Stimulated activated CD4-positive, alpha-beta T cell treated with anti-CD3 and anti-CD28 coated beads, TNF-alpha, amount 100 ng/mL, for 1 hour (primary cell): ENCODE measurements around the gene PGAP3.
"Not testable (repeated sequence)": the region's sequence is repeated elsewhere in the genome, so short reads cannot be mapped to it uniquely, and the experiment has no call there.

Experiments used
- DNase-seq, 3 donors: peaks; one replicate each; pipeline ENCODE4 v3.0.0-alpha.2; 2020; ENCODE audit warnings: low read depth in 3 of 3, low spot score in 1 of 3

The PGAP3 gene, protein sequence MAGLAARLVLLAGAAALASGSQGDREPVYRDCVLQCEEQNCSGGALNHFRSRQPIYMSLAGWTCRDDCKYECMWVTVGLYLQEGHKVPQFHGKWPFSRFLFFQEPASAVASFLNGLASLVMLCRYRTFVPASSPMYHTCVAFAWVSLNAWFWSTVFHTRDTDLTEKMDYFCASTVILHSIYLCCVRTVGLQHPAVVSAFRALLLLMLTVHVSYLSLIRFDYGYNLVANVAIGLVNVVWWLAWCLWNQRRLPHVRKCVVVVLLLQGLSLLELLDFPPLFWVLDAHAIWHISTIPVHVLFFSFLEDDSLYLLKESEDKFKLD

GRCh38 chr17:39687546-39688474 lies at the start of gene PGAP3:
Gene PGAP3, minus strand, starts transcription at chr17:39688057. Its CDS starts 43 bp downstream, at chr17:39688014.
- DNase-seq = peak; percentile 45 to 75 (median 57)

- no peak for DNase-seq
These were observed 49.4 kb upstream of the PGAP3 start for GRCh38 chr17:39737206-39737759.

DNA sequence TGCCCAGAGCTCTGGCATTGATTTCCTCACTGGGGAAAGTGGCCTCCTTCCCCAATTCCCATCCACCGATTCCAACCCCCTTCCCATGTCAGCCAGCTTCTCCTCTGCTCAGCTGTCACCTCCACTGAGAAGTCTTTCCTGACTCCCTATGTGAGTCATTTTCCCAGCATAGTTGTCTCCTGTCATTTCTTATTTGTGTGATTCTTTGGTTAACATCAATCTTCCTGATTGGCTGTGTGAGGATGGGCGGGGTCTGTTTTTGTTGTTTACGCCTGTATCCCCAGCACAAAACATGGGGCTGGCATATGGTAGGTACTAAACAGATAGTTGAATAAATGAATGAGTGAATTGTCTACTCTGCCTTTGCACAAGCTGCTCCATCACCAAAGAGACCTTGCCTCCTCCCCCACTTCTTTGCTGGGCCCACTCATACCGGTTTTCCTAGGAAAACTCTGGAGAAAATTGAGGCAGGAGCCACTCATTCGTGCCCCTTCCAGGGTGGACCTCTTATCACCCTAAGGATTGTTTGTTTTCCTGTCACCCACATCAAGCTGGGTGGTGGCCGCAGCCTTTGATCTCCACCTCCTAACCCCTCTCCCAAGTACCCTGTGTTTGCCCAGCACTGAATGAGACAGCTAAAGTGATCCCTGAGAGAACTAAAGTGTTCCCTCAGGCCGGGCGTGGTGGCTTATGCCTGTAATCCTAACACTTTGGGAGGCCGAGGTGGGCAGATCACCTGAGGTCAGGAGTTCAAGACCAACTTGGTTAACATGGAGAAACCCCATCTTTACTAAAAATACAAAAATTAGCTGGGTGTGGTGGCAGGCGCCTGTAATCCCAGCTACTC lies 48.7 kb upstream of the PGAP3 start:
- DNase-seq = no peak

DNA sequence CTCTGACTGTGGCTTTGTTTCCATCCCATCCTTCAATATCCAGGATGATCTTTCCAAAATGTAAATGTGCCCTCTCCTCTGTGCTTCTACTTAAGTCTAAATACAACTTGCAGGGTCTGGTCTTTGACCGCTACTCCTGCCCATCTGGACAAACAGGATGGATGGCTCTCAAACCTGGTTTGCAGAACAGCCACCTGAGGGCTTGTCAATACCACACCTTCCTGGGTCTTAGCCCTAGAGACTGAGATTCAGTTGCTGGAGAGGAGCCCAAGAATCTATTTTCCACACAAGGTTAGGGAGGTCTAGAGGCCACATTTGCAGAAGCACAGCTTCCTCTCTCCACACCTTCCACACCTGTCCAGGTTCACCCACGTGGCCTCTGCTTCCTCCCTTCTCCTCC lies 48.0 kb upstream of the PGAP3 start:
- DNase-seq = no peak

- DNase-seq = no peak
These were observed 44.7 kb upstream of the PGAP3 start for GRCh38 chr17:39732586-39732985.

- peak; percentile 83 to 97 (median 91) for DNase-seq
These were observed 42.5 kb upstream of the PGAP3 start, which contains the start of gene MIEN1 for GRCh38 chr17:39730095-39730921. Gene MIEN1, minus strand, starts transcription at chr17:39730532. Its CDS starts 37 bp downstream, at chr17:39730495.

DNA sequence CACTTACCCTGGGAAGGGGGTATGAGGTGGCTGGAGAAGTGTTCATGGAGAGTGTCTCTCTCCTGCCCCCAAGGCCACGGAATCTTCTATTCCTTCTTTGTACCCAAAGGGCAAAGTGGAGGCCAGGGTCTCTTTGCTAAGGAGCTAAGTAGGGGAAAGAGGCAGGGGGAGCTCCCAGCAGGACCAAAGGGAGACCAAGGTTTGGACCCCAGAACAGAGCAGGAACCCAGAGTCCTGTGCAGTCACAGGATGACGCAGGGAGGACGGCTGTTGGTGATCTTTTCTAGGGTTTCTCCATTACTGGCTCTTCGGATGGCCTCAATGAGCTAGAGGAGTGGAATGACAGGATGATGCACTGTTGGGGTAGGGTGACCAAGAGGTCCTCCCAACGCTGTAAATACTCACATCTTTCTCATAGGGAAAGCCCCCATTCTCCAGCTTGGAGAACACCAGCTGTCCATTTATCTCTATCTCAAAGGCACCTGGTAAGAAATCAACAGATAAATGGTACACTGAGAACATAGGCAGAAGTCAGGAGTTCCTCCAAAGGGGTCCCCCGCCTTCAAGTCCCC lies 41.5 kb upstream of the PGAP3 start:
- DNase-seq = no peak

DNA sequence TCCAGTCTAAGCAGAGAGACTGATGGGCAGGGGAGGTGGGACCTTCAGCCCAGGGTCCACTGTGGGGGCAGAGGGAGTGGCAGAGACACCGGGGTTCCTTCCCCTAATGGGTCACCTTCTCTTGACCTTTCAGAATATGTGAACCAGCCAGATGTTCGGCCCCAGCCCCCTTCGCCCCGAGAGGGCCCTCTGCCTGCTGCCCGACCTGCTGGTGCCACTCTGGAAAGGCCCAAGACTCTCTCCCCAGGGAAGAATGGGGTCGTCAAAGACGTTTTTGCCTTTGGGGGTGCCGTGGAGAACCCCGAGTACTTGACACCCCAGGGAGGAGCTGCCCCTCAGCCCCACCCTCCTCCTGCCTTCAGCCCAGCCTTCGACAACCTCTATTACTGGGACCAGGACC lies 39.7 kb upstream of the PGAP3 start:
- DNase-seq = no peak

- no peak for DNase-seq
These were observed 38.8 kb upstream of the PGAP3 start for GRCh38 chr17:39726617-39727016.

DNA sequence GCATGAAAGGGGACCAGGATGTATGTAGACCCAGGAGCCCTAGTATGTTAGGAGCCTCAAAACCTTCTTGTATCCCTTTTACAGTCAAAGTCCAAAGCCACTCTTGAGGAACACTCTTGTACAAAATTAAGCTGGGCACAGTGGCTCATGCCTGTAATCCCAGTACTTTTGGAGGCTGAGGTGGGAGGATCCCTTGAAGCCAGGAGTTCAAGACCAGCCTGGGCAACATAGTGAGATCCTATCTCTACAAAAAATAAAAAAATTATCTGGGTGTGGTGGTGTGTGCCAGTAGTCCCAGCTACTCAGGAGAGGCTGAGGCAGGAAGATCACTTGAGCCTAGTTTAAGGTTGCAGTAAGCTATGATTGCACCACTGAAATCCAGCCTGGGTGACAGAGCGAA lies 38.1 kb upstream of the PGAP3 start:
- not testable (repeated sequence) for DNase-seq

DNA sequence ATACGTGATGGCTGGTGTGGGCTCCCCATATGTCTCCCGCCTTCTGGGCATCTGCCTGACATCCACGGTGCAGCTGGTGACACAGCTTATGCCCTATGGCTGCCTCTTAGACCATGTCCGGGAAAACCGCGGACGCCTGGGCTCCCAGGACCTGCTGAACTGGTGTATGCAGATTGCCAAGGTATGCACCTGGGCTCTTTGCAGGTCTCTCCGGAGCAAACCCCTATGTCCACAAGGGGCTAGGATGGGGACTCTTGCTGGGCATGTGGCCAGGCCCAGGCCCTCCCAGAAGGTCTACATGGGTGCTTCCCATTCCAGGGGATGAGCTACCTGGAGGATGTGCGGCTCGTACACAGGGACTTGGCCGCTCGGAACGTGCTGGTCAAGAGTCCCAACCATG lies 36.9 kb upstream of the PGAP3 start:
- DNase-seq = no peak

DNA sequence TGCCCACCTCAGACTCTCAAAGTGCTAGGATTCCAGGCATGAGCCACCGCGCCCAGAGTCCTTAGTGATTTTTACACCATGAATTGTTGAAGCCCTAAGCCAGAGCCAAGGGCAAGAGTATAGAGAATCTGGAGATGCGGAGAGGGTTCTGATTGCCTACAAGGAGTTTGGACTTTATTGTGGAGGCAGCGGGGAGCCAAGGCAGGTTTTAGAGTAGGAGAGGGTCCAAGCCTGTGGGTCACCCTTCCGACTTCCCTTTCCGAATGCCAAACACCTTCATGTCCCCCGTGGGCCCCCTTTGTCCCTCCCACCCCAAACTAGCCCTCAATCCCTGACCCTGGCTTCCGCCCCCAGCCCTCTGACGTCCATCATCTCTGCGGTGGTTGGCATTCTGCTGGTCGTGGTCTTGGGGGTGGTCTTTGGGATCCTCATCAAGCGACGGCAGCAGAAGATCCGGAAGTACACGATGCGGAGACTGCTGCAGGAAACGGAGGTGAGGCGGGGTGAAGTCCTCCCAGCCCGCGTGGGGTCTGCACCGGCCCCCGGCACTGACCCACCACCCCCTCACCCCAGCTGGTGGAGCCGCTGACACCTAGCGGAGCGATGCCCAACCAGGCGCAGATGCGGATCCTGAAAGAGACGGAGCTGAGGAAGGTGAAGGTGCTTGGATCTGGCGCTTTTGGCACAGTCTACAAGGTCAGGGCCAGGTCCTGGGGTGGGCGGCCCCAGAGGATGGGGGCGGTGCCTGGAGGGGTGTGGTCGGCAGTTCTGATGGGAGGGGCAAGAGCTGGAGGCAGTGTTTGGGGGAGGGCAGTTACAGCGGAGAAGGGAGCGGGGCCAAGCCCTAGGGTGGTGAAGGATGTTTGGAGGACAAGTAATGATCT lies 35.4 kb upstream of the PGAP3 start:
- no peak for DNase-seq

GRCh38 chr17:39722104-39722503 lies 34.2 kb upstream of the PGAP3 start:
- no peak for DNase-seq

GRCh38 chr17:39719563-39720355 lies 31.9 kb upstream of the PGAP3 start:
- DNase-seq = no peak

DNA sequence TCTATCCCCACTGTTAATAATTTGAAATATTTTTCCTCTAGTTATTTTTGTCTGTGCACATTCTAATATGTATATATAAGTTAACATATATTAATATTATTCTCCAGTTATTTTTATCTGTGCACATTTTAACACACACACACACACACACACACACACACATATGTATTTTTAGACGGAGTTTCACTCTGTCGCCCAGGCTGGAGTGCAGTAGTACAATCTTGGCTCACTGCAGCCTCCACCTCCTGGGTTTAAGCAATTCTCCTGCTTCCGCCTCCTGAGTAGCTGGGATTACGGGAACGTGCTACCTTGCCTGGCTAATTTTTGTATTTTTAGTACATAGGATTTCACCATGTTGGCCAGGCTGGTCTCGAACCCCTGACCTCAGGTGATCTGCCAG lies 29.8 kb upstream of the PGAP3 start:
- DNase-seq = no peak

- DNase-seq = no peak
These were observed 29.2 kb upstream of the PGAP3 start for GRCh38 chr17:39716879-39717536.

DNA sequence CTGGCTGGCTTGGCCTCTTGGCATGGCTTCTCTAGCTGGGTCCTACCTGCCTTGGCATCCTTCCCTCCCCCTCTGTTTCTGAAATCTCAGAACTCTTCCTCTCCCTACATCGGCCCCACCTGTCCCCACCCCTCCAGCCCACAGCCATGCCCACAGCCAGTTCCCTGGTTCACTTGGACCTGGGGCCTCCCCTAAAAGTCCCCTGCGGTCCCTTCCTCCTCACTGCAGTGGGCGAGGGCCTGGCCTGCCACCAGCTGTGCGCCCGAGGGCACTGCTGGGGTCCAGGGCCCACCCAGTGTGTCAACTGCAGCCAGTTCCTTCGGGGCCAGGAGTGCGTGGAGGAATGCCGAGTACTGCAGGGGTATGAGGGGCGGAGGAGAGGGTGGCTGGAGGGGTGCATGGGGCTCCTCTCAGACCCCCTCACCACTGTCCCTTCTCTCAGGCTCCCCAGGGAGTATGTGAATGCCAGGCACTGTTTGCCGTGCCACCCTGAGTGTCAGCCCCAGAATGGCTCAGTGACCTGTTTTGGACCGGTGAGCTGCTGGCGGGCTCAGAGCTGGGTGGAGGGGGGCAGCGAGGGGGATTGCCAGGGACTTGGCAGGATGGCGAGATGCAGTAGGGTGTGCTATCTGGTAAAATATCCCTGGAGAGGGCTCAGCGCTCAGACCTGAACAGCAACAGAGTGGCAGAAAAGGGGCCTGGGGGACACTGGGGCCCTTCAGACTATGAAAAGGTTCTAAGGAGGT lies 28.4 kb upstream of the PGAP3 start:
- no peak for DNase-seq
